ENCODE data around the gene CNDP1.

- no peak for TF ChIP-seq MAX (IDR thresholded peaks at IDR 0.05; ENCODE audit: low read depth)
- no peak for TF ChIP-seq IRF3 (IDR thresholded peaks at IDR 0.05; ENCODE audit: low read depth, low read length)
- TF ChIP-seq, protein P1, sequence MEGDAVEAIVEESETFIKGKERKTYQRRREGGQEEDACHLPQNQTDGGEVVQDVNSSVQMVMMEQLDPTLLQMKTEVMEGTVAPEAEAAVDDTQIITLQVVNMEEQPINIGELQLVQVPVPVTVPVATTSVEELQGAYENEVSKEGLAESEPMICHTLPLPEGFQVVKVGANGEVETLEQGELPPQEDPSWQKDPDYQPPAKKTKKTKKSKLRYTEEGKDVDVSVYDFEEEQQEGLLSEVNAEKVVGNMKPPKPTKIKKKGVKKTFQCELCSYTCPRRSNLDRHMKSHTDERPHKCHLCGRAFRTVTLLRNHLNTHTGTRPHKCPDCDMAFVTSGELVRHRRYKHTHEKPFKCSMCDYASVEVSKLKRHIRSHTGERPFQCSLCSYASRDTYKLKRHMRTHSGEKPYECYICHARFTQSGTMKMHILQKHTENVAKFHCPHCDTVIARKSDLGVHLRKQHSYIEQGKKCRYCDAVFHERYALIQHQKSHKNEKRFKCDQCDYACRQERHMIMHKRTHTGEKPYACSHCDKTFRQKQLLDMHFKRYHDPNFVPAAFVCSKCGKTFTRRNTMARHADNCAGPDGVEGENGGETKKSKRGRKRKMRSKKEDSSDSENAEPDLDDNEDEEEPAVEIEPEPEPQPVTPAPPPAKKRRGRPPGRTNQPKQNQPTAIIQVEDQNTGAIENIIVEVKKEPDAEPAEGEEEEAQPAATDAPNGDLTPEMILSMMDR (IDR thresholded peaks at IDR 0.05), result no peak
- no peak for TF ChIP-seq GABPA (IDR thresholded peaks at IDR 0.05; ENCODE audit: low read depth)
- no peak for TF ChIP-seq FOXM1 (IDR thresholded peaks at IDR 0.05; ENCODE audit: low read depth)
- TF ChIP-seq TAF1 (IDR thresholded peaks at IDR 0.05; ENCODE audit: borderline replicate concordance, low read depth, low read length), result no peak
- TF ChIP-seq, protein P2, sequence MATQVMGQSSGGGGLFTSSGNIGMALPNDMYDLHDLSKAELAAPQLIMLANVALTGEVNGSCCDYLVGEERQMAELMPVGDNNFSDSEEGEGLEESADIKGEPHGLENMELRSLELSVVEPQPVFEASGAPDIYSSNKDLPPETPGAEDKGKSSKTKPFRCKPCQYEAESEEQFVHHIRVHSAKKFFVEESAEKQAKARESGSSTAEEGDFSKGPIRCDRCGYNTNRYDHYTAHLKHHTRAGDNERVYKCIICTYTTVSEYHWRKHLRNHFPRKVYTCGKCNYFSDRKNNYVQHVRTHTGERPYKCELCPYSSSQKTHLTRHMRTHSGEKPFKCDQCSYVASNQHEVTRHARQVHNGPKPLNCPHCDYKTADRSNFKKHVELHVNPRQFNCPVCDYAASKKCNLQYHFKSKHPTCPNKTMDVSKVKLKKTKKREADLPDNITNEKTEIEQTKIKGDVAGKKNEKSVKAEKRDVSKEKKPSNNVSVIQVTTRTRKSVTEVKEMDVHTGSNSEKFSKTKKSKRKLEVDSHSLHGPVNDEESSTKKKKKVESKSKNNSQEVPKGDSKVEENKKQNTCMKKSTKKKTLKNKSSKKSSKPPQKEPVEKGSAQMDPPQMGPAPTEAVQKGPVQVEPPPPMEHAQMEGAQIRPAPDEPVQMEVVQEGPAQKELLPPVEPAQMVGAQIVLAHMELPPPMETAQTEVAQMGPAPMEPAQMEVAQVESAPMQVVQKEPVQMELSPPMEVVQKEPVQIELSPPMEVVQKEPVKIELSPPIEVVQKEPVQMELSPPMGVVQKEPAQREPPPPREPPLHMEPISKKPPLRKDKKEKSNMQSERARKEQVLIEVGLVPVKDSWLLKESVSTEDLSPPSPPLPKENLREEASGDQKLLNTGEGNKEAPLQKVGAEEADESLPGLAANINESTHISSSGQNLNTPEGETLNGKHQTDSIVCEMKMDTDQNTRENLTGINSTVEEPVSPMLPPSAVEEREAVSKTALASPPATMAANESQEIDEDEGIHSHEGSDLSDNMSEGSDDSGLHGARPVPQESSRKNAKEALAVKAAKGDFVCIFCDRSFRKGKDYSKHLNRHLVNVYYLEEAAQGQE (IDR thresholded peaks at IDR 0.05; ENCODE audit: low read depth, low read length), result no peak
- TF ChIP-seq YY1 (IDR thresholded peaks at IDR 0.05; ENCODE audit: low read depth), result no peak
- TF ChIP-seq CHD2 (IDR thresholded peaks at IDR 0.05; ENCODE audit: low read length, partially characterized antibody), result no peak
- TF ChIP-seq ELF1 (IDR thresholded peaks at IDR 0.05), result no peak
- no peak for TF ChIP-seq RAD21 (IDR thresholded peaks at IDR 0.05; ENCODE audit: low read length)
- no peak for TF ChIP-seq PBX3 (IDR thresholded peaks at IDR 0.05)
- TF ChIP-seq JUND (IDR thresholded peaks at IDR 0.05), result no peak
Measured at GRCh38 chr18:74546007-74546406, 11.7 kb downstream of the CNDP1 start.
